HG03060 (cell line): ENCODE data around the gene MYO18B.

Experiments used
- ATAC-seq: cut with Tn5 transposase; IDR thresholded peaks from one replicate; pipeline ENCODE4 v1.9.1; 2021; ENCODE audit warnings: low read depth, moderate number of reproducible peaks; ENCODE audit not compliant: unreplicated experiment

MYO18B gene

DNA sequence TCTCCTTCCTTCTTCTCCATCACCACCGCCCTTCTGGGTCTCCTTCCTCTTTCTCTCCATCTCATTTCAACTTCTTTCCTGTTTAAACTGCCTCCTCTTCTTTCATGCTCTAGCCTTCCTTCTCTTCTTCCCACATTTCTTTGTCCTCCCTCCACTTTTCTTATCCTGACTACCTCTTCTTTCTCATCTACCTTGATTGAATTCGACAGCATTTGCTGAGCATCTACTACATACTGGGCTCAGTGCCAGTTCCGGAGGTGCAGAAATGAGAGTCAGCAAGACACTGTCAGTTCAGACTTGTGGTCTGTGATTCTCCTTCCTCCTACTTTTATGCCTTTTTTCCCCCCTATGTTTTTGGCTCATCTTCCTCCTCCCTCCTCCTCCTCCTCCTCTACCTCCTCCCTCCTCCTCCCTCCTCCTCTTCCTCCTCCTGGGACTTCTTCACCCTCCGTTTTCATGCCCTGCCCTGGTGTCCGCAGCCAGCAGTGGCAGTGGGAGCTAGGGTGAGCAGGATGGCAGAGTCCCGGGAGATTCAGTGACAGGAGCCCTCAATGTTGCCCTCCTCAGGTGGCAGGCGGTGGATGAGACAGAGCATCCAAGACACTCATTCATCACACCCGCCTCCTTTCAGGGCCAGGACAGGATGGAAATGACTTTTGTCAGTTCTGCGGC, 281.3 kb downstream of the MYO18B start:
- no peak for ATAC-seq

DNA sequence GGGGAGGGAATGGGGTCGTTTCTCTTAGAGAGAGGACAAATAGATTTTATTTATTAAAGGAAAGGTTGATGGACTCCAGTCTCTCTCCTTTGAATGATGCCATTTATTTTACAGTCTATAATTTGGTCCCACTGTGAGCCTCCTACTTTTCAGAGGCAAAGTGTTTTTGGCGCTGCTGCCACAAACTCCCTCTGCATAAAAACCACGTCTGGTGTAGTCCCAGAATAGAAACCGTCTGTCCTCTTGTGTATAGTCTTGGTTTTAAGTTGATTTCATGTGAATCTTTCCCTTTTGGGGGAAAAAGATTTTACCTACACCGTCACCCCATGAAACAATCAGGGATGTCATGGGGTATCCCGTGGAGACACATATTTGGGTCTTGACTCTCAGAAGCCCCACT, 283.6 kb downstream of the MYO18B start:
- ATAC-seq = no peak

DNA sequence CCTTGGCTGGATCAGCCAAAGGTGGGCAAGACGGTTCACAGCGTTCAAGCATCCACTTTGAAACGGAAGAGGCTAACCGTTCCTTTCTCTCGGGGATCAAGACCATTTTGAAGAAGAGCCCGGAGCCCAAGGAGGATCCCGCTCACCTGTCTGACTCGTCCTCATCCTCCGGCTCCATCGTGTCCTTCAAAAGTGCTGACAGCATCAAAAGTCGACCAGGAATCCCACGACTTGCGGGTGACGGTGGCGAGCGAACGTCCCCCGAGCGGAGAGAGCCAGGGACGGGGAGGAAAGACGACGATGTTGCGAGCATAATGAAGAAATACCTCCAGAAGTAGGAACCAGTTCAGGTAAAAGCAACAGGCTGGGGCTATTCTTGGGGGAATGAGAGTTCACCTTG, 285.4 kb downstream of the MYO18B start:
- no peak for ATAC-seq

DNA sequence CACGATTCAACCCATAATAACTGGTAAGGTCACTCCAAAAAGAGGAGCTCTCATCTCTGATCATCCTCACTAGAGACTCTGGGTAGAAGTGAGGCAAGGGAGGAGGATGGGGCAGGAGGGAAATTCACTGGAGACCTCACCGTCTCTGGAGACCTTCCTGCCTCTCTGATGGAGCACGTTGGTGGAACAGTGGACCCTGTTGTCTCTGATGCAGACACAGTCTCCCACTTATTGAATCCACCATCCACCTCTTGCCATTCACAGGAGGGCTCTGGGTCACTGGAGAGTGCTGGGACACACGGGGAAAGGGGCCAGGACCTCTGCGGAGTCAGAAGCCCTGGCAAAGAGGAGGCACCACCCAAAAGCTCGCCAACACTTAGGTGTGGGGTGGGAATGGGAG, 289.7 kb downstream of the MYO18B start:
- ATAC-seq = no peak

DNA sequence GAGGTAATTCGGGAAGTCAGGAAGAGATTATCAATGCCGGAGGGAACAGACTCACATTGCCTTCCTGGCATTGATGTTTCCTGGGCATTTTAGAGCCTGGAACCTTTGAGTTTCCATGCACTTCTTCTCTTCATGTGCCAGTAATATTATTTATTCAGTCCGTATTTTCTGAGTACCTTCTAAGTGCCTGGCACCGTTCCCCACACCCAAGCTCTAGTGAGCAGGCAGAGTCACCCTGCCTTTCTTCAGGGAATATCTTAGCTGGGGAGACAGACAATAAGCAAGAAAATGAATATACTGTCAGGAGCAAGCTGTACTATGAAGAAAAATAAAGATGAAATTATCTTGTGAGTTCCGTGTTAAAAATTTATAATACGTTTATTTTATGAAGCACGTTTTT, 291.1 kb downstream of the MYO18B start:
- no peak for ATAC-seq

DNA sequence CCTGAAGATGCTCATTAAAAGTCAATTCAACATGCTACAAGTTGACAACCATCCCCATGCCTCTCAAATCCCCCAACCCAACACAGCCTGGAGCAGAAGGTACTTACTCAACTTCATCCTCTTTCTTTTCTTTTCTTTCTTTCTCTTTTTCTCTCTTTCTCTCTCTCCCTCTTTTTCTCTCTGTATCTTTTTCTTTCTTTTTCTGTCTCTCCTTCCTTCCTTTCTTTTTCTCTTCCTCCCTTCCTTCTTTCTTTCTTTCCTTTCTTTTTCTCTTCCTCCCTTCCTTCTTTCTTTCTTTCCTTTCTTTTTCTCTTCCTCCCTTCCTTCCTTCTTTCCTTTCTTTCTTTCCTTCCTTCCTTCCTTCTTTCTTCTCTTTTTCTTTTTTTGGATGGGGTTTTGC, 291.6 kb downstream of the MYO18B start:
- ATAC-seq = no peak

DNA sequence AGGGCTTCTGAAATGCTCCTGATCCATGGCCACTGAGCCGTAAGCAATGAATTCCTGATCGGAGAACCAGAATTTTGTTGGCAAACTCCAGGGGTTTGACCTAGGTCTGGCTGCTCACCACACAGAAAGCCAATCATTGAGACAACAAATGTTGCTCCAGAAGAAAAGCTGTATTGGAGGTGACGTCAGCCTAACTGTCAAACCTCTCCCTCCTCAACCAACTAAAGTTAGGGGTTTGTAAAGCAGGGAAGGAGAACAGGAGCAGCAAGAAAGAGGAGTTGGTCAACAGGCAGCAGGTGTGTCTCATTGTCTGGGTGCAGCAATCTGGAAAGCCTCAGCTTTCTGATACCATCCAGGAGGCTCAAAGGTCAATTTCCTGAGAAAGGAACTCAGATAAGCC, 293.5 kb downstream of the MYO18B start:
- ATAC-seq = no peak

DNA sequence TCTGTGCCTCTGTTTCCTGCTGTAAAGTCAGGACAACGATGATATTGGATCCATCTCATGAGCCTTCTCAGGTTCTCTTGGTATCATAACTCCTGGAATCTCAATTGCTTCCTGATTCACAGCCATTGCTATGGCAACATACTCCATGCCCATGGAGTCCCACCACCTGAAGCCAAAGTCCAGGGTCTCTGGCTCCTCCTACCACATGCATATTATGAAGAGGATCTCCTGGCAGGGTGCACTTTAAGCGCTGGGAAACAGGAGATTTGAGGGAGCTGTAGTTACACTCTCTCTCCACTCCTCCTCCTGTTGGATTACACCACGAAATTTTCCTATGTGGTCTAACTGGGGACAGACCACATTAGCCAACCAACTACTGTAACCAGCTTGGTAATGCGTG, 296.4 kb downstream of the MYO18B start:
- ATAC-seq = no peak

DNA sequence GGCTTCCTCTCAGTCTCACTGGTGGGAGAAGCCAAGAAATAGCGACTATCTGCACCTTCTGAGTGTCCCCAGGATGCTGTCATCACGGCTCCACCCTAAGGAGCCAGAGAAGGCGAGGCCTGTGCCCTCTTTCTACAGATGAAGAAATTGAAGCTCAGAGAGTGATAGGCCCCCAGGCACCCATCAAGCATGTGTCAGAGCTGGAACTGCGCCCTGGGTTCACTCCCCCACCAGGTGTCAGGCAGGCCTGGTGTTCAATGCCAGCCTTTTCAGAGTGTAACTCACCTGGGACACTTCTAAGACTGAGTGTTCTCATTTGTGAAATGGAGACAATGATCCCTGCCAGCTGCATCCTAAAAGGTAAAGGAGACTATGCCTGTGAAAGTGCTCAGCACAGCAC, 299.9 kb downstream of the MYO18B start:
- no peak for ATAC-seq

DNA sequence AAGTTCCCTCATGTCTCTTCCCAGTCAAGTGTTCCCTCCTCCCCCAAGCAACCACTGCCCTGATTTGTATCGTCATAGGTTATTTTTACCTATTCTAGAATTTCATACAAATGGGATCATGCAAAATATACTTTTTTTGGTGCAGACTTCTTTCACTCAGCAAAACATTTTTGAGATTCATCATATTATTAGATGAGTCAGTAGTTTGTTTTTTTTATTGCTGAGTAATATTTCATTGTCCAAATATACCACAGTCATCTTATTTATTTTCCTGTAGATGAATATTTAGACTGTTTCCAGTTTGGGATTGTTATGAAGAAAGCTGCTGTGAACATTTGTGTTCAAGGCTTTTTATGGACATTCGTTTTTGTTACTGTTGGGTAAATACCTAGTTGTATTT, 301.0 kb downstream of the MYO18B start:
- no peak for ATAC-seq

DNA sequence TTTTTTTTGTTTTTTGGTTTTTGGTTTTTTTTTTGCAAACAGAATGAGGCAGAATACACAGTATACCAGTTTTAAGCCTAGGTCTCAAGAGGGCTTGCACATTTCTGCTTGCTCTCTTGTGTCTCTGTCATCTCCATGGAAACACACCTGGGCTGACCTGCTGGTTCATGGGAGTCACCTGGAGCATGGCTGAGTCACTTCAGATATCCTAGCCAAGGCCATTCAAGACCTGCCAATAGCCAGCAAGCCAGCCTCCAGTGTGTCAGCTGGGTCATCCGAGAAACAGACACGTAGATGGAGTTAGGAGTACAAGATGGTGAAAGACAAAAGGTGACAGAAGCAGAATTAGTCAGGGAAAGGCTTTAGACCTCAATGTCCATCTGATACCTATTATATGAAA, 303.1 kb downstream of the MYO18B start:
- ATAC-seq = no peak

DNA sequence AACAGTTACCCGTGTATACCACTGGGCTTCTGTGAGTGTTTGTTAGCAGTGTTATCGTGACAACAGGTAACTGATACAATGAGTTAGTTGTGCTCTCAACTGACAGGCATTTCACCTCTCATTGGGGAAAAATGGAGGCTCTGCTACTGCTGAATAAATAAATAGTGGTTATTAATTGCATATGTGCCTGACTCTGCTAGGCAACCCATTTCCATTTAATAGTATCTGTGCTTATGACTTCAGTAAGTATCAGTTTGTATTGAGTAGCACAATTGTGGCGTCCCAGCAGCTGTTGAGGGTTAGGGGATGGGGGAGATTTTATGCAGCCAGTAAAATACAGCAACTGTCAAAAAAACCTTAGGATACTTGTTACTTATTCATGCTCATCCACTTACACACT, 303.9 kb downstream of the MYO18B start:
- no peak for ATAC-seq

DNA sequence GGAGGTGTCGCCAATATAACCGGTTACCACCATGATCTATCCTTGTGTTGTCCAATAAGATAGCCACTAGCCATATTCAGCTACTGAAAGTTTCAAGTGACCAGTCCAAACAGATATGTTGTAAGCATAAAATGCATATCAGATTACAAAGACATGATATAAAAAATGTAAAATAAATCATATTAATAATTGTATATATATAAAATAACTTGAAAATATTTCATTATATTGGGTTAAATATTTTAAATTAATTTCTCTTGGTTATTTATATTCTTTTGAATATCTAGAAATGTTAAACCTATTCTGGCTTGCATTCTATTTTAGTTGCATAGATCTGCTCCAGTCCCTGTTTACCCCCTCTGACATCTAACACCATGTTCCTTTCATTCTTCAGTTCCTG, 305.5 kb downstream of the MYO18B start:
- no peak for ATAC-seq

DNA sequence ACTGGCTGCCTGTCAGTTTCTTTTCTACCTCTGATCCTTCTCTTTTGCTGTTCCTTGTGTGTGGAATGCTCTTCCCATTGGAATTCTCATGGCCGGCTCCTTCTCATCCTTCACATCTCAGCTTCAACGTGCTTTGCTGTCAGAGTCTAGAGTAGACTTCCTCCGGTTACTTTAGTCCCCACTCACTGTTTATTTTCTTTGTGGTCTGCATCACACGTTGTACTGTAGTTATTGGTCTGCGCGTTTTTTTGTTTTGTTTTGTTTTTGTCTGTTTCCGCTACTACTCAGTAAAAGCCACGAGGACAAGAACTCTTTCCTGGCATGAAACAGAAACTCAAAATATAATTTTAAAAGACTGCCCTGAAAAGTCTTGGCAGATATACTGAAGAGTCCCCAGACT, 305.9 kb downstream of the MYO18B start:
- no peak for ATAC-seq

DNA sequence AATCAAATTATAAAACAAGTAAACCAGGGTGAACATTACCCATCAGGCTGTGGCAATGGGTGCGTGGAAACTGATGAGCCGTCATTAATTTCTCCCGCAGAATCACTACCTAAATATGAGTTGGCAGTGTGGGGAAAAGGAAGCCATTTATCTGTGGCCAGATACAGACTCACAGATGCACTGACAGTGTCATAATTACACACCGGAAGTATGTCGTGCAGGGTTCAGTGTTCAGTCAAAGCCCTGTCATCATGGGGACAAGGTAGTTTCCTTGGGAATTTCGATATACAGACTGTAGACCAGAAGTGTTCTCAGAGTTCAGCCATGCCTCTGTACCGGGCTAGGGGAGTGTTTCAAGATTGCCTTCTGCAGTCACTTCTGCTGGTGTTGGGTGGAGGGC, 308.1 kb downstream of the MYO18B start:
- ATAC-seq = no peak

DNA sequence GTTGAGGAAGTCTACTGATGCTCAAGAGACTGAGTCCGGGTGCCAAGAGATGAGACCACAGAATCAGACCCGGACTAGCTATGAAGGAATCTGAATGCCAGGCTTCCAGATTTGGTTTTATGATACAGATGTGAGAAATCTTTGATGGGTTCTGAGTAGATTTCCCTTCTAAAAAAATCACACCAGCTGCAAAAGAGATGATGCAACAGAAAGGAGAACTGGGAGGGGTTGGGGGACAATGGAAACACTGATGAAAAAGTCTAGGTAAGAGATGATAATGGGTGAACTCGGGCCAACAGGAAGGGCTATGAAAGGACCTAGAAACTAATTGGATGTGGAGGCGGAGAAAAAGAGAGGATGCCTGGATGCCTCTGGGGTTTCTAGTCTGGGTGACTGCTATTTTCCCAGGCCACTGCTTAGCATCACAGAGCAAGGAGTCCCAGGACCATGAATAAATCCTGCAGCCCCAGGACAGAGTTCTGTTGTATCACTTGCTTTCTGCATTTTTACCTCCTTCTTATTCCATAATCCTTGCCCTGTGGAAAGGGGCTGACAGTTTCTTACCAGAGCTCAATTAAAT, 311.8 kb downstream of the MYO18B start:
- no peak for ATAC-seq

DNA sequence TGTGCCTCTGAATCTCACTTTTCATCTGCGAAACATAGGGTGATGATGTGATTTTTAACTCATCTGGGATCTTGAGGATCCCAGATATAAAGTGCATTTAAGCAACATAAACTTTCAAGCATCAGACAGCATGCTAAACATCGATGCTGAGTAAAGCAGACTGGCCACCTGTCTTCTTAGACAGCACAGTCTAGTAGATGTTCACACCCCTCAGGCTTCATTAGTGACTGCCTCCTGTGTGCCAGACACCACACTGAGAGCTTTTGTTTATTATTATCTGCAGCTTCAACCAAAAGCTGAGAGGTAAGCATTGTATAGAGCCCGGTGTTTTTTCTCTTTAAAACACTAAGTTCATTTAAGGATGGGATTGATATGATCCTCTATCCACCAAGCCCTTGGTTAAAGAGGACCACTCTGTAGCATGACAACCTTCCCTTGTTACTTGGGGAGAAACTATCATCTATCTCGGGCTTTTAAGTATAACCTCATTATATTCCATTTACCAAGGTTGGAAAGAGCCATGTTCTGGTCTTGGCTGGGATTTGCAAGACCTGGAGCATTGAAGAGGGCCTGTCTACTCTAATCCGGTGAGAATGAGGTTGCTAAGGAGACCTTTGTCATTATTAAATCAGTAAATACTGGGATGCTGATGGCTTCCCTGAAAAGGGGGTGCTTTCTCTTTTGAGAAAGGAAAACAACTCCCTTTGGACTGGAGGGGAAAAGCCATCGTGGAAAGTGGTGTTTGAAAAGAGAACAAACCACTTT, 313.0 kb downstream of the MYO18B start:
- no peak for ATAC-seq

DNA sequence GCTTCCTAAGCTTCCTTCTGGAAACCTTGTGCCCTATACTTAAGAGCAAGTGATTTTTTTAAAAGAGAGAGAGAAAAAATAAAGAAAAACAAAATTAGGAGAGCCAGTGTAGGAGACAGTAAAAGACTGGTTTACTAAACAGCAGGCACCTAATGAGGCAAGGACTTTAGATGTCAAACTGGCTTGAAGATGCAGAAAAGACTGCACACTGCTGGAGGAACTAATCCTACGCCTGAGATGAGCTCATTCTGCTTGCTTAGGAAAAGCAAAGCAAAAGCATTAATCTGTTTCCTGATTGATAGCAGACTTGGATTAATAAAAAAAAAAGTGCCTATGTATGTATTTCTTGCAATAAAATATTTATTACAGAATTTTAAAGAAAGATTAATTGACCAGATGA, 313.7 kb downstream of the MYO18B start:
- no peak for ATAC-seq

DNA sequence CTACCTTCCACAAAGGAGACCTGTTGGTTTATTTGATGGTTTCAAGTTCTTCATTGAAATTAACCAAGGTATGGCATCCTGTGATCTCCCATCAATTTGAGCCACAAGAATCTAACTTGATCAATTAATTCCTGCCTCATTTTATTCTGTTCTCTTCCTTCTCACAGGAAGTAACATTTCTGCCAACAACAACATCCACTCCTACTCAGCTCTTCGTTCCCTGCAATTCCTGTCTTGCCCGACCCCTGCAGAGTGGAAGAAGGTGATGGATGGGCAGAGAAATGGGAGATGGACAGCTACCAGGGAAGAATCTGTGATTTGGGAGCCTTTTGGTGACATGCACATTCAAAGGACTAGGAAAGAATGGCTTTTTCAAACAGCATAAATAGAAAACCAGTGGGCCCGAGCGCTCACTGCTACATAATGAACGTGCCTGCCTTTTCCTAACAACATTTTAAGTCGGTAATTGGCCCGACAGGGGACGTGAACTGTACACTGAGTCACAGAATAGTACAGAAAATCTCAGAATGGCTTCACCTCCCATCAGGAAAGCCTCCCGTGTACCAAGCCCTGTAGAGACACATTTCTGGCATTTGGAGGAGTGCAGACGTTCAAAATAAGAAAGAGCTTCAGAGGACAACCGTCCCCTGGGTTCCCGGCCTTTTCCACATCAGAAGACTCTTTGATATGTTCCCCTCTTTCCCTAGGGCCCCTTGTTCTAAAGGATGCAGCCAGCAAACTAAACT, 314.6 kb downstream of the MYO18B start:
- no peak for ATAC-seq

DNA sequence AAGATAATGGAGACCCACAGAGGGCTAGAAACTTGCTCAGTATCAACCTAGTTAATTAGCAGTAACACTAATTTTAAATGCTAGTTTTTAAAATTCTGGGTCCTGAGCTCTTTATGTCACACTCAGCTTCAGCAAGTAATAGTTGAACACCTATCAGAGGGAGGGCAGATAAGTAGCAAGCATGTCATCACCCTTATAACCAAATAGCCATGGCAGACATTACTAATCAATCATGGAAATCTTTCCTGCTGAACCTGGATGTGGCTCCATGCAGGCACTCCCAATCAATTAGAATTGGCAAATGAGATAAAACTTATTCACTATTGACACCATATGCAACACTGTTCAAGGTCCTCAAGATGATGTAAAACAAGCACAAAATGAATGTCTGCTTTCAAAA, 315.7 kb downstream of the MYO18B start:
- ATAC-seq = no peak

DNA sequence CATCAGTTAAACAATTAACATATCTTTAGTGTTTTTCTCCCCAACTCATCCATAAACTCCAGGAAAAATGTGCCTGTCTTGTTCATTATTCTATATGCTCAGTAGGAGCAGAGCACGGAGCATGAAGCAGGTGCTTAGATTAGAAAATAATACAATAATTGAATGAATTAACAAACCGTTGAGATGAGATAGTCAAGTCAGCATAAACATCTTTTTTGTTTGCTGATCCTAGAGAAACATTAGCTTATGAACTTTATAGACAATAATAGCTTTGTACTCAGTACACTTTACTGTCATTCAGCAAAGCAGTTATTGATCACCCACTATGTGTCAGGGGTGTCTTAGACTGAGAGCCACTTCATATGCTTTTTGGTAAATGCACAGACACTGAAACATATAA, 322.1 kb downstream of the MYO18B start:
- ATAC-seq = no peak
